CD4-positive, CD25-positive, alpha-beta regulatory T cell (primary cell): ENCODE results near the gene KRTAP22-2. TPM values are rescaled to one million over a fixed set of nuclear protein-coding genes. Genes with fewer than 3 reads are reported as not detected.

Experiments used
- ATAC-seq, 2 donors: fragments of 150-1000 bp; cut with Tn5 transposase; one replicate each; pipeline ENCODE4 v1.10.0; 2021; ENCODE audit warnings: low read depth in 2 of 2, moderate number of reproducible peaks in 2 of 2, moderate library complexity in 1 of 2
- DNase-seq, 3 donors: peaks; one replicate each; pipeline versions ENCODE4 v3.0.0 to v3.0.0-alpha.2; 2012 to 2022; ENCODE audit warnings: mixed read lengths in 1 of 3
- H3K27ac ChIP-seq: one replicate; pipeline ENCODE4 v1.7.0; 2013; ENCODE audit warnings: mild to moderate bottlenecking, low read length; ENCODE audit not compliant: insufficient read depth, poor library complexity, severe bottlenecking
- H3K27me3 ChIP-seq: one replicate; pipeline ENCODE4 v1.7.0; 2013; ENCODE audit warnings: low read length; ENCODE audit not compliant: control insufficient read depth, insufficient read depth
- H3K36me3 ChIP-seq: one replicate; pipeline ENCODE4 v1.7.0; 2013; ENCODE audit warnings: mild to moderate bottlenecking, low read length, moderate library complexity; ENCODE audit not compliant: control insufficient read depth, insufficient read depth
- H3K4me1 ChIP-seq: 2 replicates; pipeline ENCODE4 v1.7.0; 2013; ENCODE audit warnings: mild to moderate bottlenecking, low read length; ENCODE audit not compliant: insufficient read depth, control insufficient read depth, poor library complexity, severe bottlenecking
- H3K4me3 ChIP-seq: one replicate; pipeline ENCODE4 v1.7.0; 2013; ENCODE audit warnings: low read depth, mild to moderate bottlenecking, low read length, moderate library complexity
- H3K9me3 ChIP-seq, 2 experiments: 1 replicate in 1 of 2; 2 replicates in 1 of 2; pipeline ENCODE4 v1.7.0; 2013; ENCODE audit warnings: low read length in 2 of 2, mild to moderate bottlenecking in 1 of 2, moderate library complexity in 1 of 2; ENCODE audit not compliant: control insufficient read depth in 2 of 2
- H3K27ac Mint-ChIP-seq, 3 donors: one replicate each; pipeline ENCODE4 v1.8.0; 2020 to 2022; ENCODE audit warnings: mild to moderate bottlenecking in 3 of 3, mixed read lengths in 3 of 3, moderate library complexity in 2 of 3
- H3K27me3 Mint-ChIP-seq: one replicate; pipeline ENCODE4 v1.8.0; 2022; ENCODE audit warnings: mild to moderate bottlenecking, mixed read lengths
- H3K36me3 Mint-ChIP-seq: one replicate; pipeline ENCODE4 v1.8.0; 2020; ENCODE audit warnings: mixed read lengths
- H3K4me1 Mint-ChIP-seq, 4 donors: one replicate each; pipeline ENCODE4 v1.8.0; 2020 to 2022; ENCODE audit warnings: mixed read lengths in 4 of 4, mild to moderate bottlenecking in 1 of 4
- H3K4me3 Mint-ChIP-seq, 4 donors: one replicate each; pipeline ENCODE4 v1.8.0; 2020 to 2022; ENCODE audit warnings: mild to moderate bottlenecking in 4 of 4, mixed read lengths in 4 of 4, moderate library complexity in 3 of 4
- H3K9me3 Mint-ChIP-seq, 7 donors: one replicate each; pipeline ENCODE4 v1.8.0; 2020 to 2022; ENCODE audit warnings: mixed read lengths in 7 of 7, mild to moderate bottlenecking in 3 of 7, moderate library complexity in 2 of 7
- polyA plus RNA-seq, 4 donors: library from polyadenylated mRNA; unstranded; fragments of 300-500 nt; fragmentation: Illumina TruSeq; gene quantifications; one replicate each; pipeline ENCODE4 v1.2.3, GENCODE V29; 2021
- total RNA-seq: library from RNA; stranded (reverse); gene quantifications from one replicate; pipeline ENCODE4 v1.2.3, GENCODE V29; 2022

Gene KRTAP22-2
- not detected for total RNA-seq
- polyA plus RNA-seq, result not detected

- Mint-ChIP-seq H3K9me3 (peaks cover 0 to 5% (median 0%) of the 10 kb centered on the region in 7 donors), H3K4me3 (no peak within 1 kb of the TSS), H3K27ac (no peak within 1 kb of the TSS), H3K36me3 (no peaks in the 10 kb centered on the region), H3K4me1 (no peaks in the 10 kb centered on the region), H3K27me3 (no peaks in the 10 kb centered on the region)
- Histone ChIP-seq H3K4me3 (no peak within 1 kb of the TSS), H3K4me1 (no peaks in the 10 kb centered on the region), H3K27me3 (no peaks in the 10 kb centered on the region), H3K27ac (no peak within 1 kb of the TSS), H3K9me3 (no peaks in the 10 kb centered on the region), H3K36me3 (no peaks in the 10 kb centered on the region)
- ATAC-seq, result no peak
- no peak for DNase-seq
Measured at GRCh38 chr21:30590297-30590696, at the start of gene KRTAP22-2. Gene KRTAP22-2 (minus strand): TSS chr21:30590397.

DNA sequence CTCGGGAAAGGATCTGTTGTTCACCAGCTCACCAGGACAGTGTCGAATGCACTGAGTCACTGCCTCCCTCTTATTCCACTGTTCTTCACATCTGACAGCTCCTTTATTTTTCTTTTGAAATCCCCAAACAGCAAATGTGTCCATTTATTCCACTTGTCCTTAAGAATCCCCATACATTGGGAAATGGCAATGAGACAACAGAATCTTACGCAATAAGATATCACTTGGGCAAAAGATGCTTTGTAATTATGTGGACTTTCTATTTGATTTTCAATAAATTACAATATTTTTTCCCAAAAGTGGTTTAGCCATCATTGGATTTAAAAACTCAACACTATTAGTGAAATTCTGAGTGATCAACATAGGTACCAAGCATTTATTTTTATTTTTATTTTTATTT, 48.5 kb upstream of the KRTAP22-2 start:
- DNase-seq (no peak), ATAC-seq (no peak)
- H3K36me3 ChIP-seq, result no peaks in the 10 kb centered on the region
- H3K9me3 ChIP-seq, result no peaks in the 10 kb centered on the region
- no peaks in the 10 kb centered on the region for H3K36me3 Mint-ChIP-seq
- H3K4me3 Mint-ChIP-seq, result no peak overlapping the region
- H3K27ac Mint-ChIP-seq, result no peak overlapping the region
- H3K27ac ChIP-seq, result no peak overlapping the region
- no peaks in the 10 kb centered on the region for H3K27me3 Mint-ChIP-seq
- H3K4me1 ChIP-seq, result no peaks in the 10 kb centered on the region
- no peak overlapping the region for H3K4me3 ChIP-seq
- no peaks in the 10 kb centered on the region for H3K4me1 Mint-ChIP-seq
- no peaks in the 10 kb centered on the region for H3K27me3 ChIP-seq
- H3K9me3 Mint-ChIP-seq, result peaks cover 0 to 6% (median 2%) of the 10 kb centered on the region in 7 donors

- no peaks in the 10 kb centered on the region for H3K36me3 ChIP-seq
- H3K4me3 Mint-ChIP-seq, result no peak within 1 kb of the TSS
- no peaks in the 10 kb centered on the region for H3K27me3 ChIP-seq
- no peaks in the 10 kb centered on the region for H3K4me1 Mint-ChIP-seq
- no peak within 1 kb of the TSS for H3K4me3 ChIP-seq
- no peaks in the 10 kb centered on the region for H3K36me3 Mint-ChIP-seq
- no peak within 1 kb of the TSS for H3K27ac Mint-ChIP-seq
- DNase-seq (no peak), ATAC-seq (no peak)
- no peak within 1 kb of the TSS for H3K27ac ChIP-seq
- no peaks in the 10 kb centered on the region for H3K9me3 ChIP-seq
- no peaks in the 10 kb centered on the region for H3K27me3 Mint-ChIP-seq
- H3K9me3 Mint-ChIP-seq, result peaks cover 0 to 3% (median 2%) of the 10 kb centered on the region in 7 donors
- H3K4me1 ChIP-seq, result no peaks in the 10 kb centered on the region
Measured at GRCh38 chr21:30634906-30635305, 44.7 kb upstream of the KRTAP22-2 start, which contains the start of gene KRTAP20-2. Gene KRTAP20-2 (plus strand): TSS chr21:30635206. CDS start chr21:30635264, 58 bp downstream.

- no peaks in the 10 kb centered on the region for H3K9me3 ChIP-seq
- ATAC-seq, result no peak
- no peak overlapping the region for H3K27ac ChIP-seq
- no peaks in the 10 kb centered on the region for H3K27me3 ChIP-seq
- no peaks in the 10 kb centered on the region for H3K36me3 ChIP-seq
- no peak overlapping the region for H3K4me3 Mint-ChIP-seq
- H3K27ac Mint-ChIP-seq, result no peak overlapping the region
- no peaks in the 10 kb centered on the region for H3K36me3 Mint-ChIP-seq
- no peaks in the 10 kb centered on the region for H3K4me1 ChIP-seq
- no peak overlapping the region for H3K4me3 ChIP-seq
- H3K4me1 Mint-ChIP-seq, result no peaks in the 10 kb centered on the region
- peaks cover 0 to 5% (median 3%) of the 10 kb centered on the region in 7 donors for H3K9me3 Mint-ChIP-seq
- no peak for DNase-seq
- H3K27me3 Mint-ChIP-seq, result no peaks in the 10 kb centered on the region
Measured at GRCh38 chr21:30629200-30629599, 39.0 kb upstream of the KRTAP22-2 start.

DNA sequence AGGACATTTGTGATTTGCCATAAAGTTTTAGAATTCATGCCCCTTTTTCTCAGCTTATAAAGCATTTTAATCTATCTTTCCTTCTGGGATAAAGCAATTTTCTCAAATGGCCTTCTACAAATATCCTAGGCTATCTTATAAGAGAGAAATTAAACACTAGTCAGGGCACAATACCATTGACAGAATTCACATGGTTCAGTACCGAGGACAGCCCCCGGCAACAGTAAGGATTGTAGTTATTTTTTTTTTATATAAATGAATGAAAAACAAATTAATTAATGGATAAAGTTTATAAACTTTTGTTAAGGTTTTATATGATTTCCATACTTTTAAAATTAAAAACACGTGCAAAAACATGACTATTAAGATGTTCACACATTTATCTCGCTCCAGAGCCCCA, 37.9 kb upstream of the KRTAP22-2 start:
- Histone ChIP-seq H3K9me3 (no peaks in the 10 kb centered on the region), H3K27ac (no peak overlapping the region), H3K4me3 (no peak overlapping the region), H3K36me3 (no peaks in the 10 kb centered on the region), H3K27me3 (no peaks in the 10 kb centered on the region), H3K4me1 (no peaks in the 10 kb centered on the region)
- Mint-ChIP-seq H3K27me3 (no peaks in the 10 kb centered on the region), H3K4me3 (no peak overlapping the region), H3K9me3 (peaks cover 0 to 5% (median 4%) of the 10 kb centered on the region in 7 donors), H3K4me1 (no peaks in the 10 kb centered on the region), H3K27ac (no peak overlapping the region), H3K36me3 (no peaks in the 10 kb centered on the region)
- DNase-seq, result no peak
- ATAC-seq, result no peak

GRCh38 chr21:30625449-30626165, 35.4 kb upstream of the KRTAP22-2 start:
- Mint-ChIP-seq H3K27me3 (no peaks in the 10 kb centered on the region), H3K9me3 (peaks cover 0 to 4% (median 3%) of the 10 kb centered on the region in 7 donors), H3K4me1 (no peaks in the 10 kb centered on the region), H3K36me3 (no peaks in the 10 kb centered on the region), H3K27ac (no peak overlapping the region), H3K4me3 (no peak overlapping the region)
- Histone ChIP-seq H3K4me3 (no peak overlapping the region), H3K27me3 (no peaks in the 10 kb centered on the region), H3K9me3 (no peaks in the 10 kb centered on the region), H3K27ac (no peak overlapping the region), H3K36me3 (no peaks in the 10 kb centered on the region), H3K4me1 (no peaks in the 10 kb centered on the region)
- ATAC-seq, result no peak
- no peak for DNase-seq

DNA sequence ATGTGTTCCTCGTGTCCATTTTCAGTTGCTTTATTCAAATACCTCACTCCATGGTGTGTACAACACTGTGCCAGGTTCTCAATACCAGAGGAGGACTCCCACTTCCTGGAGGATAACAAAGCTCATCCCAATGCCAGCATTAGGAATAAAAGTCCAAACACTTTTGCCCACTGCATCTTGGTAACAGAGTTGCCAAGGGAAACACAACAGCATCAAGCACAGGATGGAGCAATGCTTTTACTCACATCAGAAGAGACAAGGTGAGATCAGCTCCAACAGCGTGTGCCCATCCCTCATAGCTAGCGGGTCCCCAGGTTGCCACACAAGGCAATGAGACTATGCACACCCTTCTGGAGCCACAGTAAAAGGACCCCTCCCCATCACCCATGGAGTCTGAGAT, 33.2 kb upstream of the KRTAP22-2 start:
- Histone ChIP-seq H3K9me3 (no peaks in the 10 kb centered on the region), H3K27ac (no peak overlapping the region), H3K27me3 (no peaks in the 10 kb centered on the region), H3K4me3 (no peak overlapping the region), H3K4me1 (no peaks in the 10 kb centered on the region), H3K36me3 (no peaks in the 10 kb centered on the region)
- H3K4me1 Mint-ChIP-seq, result no peaks in the 10 kb centered on the region
- H3K9me3 Mint-ChIP-seq, result peaks cover 0 to 4% (median 3%) of the 10 kb centered on the region in 7 donors
- H3K4me3 Mint-ChIP-seq, result no peak overlapping the region
- DNase-seq, result no peak
- no peak for ATAC-seq
- no peaks in the 10 kb centered on the region for H3K27me3 Mint-ChIP-seq
- no peak overlapping the region for H3K27ac Mint-ChIP-seq
- H3K36me3 Mint-ChIP-seq, result no peaks in the 10 kb centered on the region

DNA sequence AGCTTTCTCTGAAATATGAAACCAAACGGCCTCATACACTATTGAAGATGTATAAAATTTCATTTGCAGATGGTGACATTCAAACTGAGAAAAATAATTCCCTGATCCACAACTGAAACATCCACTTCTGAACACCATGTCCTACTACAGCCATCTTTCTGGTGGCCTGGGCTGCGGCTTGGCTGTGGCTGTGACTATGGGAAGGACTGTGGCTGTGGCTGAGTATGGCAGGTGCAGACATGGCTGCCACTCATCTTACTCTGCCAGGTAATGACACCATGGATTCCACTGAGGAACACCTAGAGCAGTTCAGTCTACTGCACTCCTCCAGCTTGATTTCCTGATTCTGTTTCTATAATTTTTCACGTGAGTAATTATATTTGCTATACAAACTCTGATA, 30.3 kb upstream of the KRTAP22-2 start, which contains the start of gene KRTAP20-4:
TSS of gene KRTAP20-4 (plus strand) at position 106 of the 400 bp plus-strand sequence.
- Histone ChIP-seq H3K9me3 (no peaks in the 10 kb centered on the region), H3K27ac (no peak within 1 kb of the TSS), H3K4me3 (no peak within 1 kb of the TSS), H3K27me3 (no peaks in the 10 kb centered on the region), H3K36me3 (no peaks in the 10 kb centered on the region), H3K4me1 (no peaks in the 10 kb centered on the region)
- no peak within 1 kb of the TSS for H3K4me3 Mint-ChIP-seq
- no peaks in the 10 kb centered on the region for H3K36me3 Mint-ChIP-seq
- H3K9me3 Mint-ChIP-seq, result peaks cover 0 to 4% (median 3%) of the 10 kb centered on the region in 7 donors
- H3K4me1 Mint-ChIP-seq, result no peaks in the 10 kb centered on the region
- ATAC-seq, result no peak
- H3K27me3 Mint-ChIP-seq, result no peaks in the 10 kb centered on the region
- no peak within 1 kb of the TSS for H3K27ac Mint-ChIP-seq
- DNase-seq, result no peak
